HG02852 (cell line): ENCODE measurements around the gene IDUA.
"Not testable (repeated sequence)": the region's sequence is repeated elsewhere in the genome, so short reads cannot be mapped to it uniquely, and the experiment has no call there.

ENCODE experiments used
- ATAC-seq: cut with Tn5 transposase; IDR thresholded peaks from one replicate; pipeline ENCODE4 v1.9.1; 2021; ENCODE audit warnings: mild to moderate bottlenecking, moderate library complexity; ENCODE audit not compliant: unreplicated experiment

IDUA gene

GRCh38 chr4:966266-967112, 20.4 kb upstream of the IDUA start:
- no peak for ATAC-seq

- ATAC-seq = no peak
These were observed 19.4 kb upstream of the IDUA start for GRCh38 chr4:967113-968104.

- no peak for ATAC-seq
These were observed 18.6 kb upstream of the IDUA start for GRCh38 chr4:968221-968620.

GRCh38 chr4:968621-969394, 18.0 kb upstream of the IDUA start:
- no peak for ATAC-seq

GRCh38 chr4:970046-970745, 16.6 kb upstream of the IDUA start:
- ATAC-seq = no peak

- no peak for ATAC-seq
These were observed 15.9 kb upstream of the IDUA start for GRCh38 chr4:970854-971520.

GRCh38 chr4:971666-972500, 15.0 kb upstream of the IDUA start:
- no peak for ATAC-seq

GRCh38 chr4:972651-973424, 14.0 kb upstream of the IDUA start:
- peak; percentile 44 for ATAC-seq

- ATAC-seq = peak; percentile 63
These were observed 13.1 kb upstream of the IDUA start, which contains the start of gene DGKQ for GRCh38 chr4:973431-974397. Gene DGKQ (minus strand): TSS chr4:973569. CDS start chr4:973482, 87 bp downstream.

GRCh38 chr4:974668-975067, 12.2 kb upstream of the IDUA start:
- no peak for ATAC-seq

GRCh38 chr4:976016-976415, 10.8 kb upstream of the IDUA start:
- not testable (repeated sequence) for ATAC-seq

GRCh38 chr4:978957-979701, 7.7 kb upstream of the IDUA start:
- no peak for ATAC-seq

- ATAC-seq = no peak
These were observed 4.6 kb upstream of the IDUA start for GRCh38 chr4:982291-982690.

- ATAC-seq = no peak
These were observed 4.0 kb upstream of the IDUA start for GRCh38 chr4:982814-983213.

GRCh38 chr4:984336-985054, 2.3 kb upstream of the IDUA start:
- ATAC-seq = no peak
